Fibroblast of mammary gland (primary cell): ENCODE data around the gene SH3BP4.

ENCODE experiments used
- DNase-seq: peaks from one replicate; pipeline ENCODE4 v3.0.0-alpha.2; 2010; ENCODE audit warnings: low read depth
- H3K4me3 ChIP-seq: 2 replicates; pipeline ENCODE4 v1.5.1; 2011; ENCODE audit warnings: low read depth, mild to moderate bottlenecking, low read length, moderate library complexity; ENCODE audit not compliant: control insufficient read depth
- TF ChIP-seq, protein P1 (sequence below): conservative IDR thresholded peaks from 2 replicates; pipeline ENCODE4 v1.5.1; 2011; ENCODE audit warnings: low read depth, low read length, inconsistent platforms; ENCODE audit not compliant: control insufficient read depth, insufficient read depth

Gene SH3BP4

DNA sequence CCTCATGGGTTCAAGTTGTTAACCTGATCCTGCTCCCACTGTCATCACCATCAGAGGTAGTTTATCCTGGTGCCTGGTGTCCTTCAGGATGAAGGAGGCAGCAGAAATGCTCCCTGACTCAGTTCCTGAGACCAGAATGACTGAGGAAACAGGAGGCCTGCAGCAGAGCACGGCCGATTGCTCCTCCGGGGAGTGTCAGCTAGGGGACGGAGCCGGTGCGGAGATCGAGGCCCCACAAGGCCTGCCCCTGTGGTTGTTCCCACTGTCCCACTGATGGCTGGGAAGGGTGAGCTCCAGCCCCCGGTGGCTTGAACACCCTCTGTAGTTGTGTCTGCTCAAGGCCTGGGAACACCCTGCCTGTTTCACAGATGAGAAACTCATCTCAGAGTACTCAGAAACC lies 45.6 kb downstream of the SH3BP4 start:
- no peak overlapping the region for H3K4me3 ChIP-seq
- DNase-seq, result no peak
- TF ChIP-seq, protein P1, sequence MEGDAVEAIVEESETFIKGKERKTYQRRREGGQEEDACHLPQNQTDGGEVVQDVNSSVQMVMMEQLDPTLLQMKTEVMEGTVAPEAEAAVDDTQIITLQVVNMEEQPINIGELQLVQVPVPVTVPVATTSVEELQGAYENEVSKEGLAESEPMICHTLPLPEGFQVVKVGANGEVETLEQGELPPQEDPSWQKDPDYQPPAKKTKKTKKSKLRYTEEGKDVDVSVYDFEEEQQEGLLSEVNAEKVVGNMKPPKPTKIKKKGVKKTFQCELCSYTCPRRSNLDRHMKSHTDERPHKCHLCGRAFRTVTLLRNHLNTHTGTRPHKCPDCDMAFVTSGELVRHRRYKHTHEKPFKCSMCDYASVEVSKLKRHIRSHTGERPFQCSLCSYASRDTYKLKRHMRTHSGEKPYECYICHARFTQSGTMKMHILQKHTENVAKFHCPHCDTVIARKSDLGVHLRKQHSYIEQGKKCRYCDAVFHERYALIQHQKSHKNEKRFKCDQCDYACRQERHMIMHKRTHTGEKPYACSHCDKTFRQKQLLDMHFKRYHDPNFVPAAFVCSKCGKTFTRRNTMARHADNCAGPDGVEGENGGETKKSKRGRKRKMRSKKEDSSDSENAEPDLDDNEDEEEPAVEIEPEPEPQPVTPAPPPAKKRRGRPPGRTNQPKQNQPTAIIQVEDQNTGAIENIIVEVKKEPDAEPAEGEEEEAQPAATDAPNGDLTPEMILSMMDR, result no peak

DNA sequence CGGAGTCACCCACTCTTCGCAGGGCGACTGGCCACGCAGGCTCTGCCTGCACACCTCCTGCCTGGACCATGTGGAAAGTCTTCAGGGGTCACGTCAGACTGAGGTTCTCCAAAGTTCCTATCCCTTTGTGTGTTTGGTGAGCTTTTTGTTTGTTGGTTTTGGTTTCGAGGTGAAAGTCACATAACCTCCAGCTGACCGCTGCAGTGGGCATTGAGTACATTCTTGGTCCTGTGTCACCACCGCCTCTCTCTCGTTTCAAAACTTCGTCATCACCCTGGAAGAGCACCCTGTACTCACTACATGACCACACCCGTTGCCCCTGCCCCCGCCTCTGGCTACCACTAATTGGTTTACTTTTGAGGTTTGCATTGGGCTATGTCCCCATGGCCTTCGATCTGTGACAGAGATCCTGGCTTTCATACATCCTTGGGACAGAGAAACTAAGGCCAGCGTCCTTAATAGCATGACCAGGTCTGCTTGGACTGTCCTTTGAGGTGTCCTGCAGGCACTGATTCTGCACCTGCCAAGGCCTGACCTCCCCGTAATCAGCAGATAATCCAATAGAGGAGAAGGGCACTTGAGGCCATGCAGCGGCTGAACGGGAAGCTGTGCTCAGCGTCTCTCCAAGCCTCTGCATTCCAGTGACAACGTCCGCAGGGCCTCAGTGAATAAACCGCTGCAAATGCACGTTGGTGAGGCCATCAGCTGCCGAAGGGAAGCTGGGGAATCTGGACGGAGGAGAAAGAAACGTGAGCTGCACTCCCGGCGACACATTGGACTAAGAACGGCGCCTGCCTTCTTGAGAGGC lies 46.8 kb downstream of the SH3BP4 start:
- TF ChIP-seq, protein P1, result no peak

GRCh38 chr2:234999740-235000425 lies 48.1 kb downstream of the SH3BP4 start:
- no peak overlapping the region for H3K4me3 ChIP-seq
- DNase-seq, result no peak
- TF ChIP-seq, protein P1, result no peak

More for the DNA sequence above, 46.8 kb downstream of the SH3BP4 start:
- no peak overlapping the region for H3K4me3 ChIP-seq
- DNase-seq, result peak; percentile 19

GRCh38 chr2:235000426-235001236 lies 48.8 kb downstream of the SH3BP4 start:
- DNase-seq, result no peak
- TF ChIP-seq, protein P1, result no peak
- H3K4me3 ChIP-seq, result no peak overlapping the region

GRCh38 chr2:235001237-235002133 lies 49.7 kb downstream of the SH3BP4 start:
- DNase-seq, result no peak
- no peak overlapping the region for H3K4me3 ChIP-seq
- TF ChIP-seq, protein P1, result no peak
